Muscle layer of duodenum (tissue), 2 donors: ENCODE measurements around the gene IGF2R.

Source experiments
- H3K27ac ChIP-seq: one replicate; pipeline ENCODE4 v1.7.0; 2013; ENCODE audit warnings: mild to moderate bottlenecking, low read length
- H3K27me3 ChIP-seq: one replicate; pipeline ENCODE4 v1.7.0; 2013; ENCODE audit warnings: low read depth, mild to moderate bottlenecking, control low read depth, low read length
- H3K36me3 ChIP-seq, 2 donors: one replicate each; pipeline ENCODE4 v1.7.0; 2013; ENCODE audit warnings: low read length in 2 of 2, control low read depth in 1 of 2, mild to moderate bottlenecking in 1 of 2; ENCODE audit not compliant: insufficient read depth in 2 of 2, control insufficient read depth in 1 of 2
- H3K4me1 ChIP-seq, 2 donors: one replicate each; pipeline ENCODE4 v1.7.0; 2013; ENCODE audit warnings: low read length in 2 of 2, mild to moderate bottlenecking in 2 of 2, control low read depth in 1 of 2, moderate library complexity in 1 of 2; ENCODE audit not compliant: insufficient read depth in 2 of 2, control insufficient read depth in 1 of 2
- H3K4me3 ChIP-seq, 2 donors: one replicate each; pipeline ENCODE4 v1.7.0; 2013; ENCODE audit warnings: low read length in 2 of 2, low read depth in 1 of 2, mild to moderate bottlenecking in 1 of 2
- H3K9me3 ChIP-seq, 2 donors: one replicate each; pipeline ENCODE4 v1.7.0; 2013; ENCODE audit warnings: low read length in 2 of 2, control low read depth in 1 of 2, mild to moderate bottlenecking in 1 of 2; ENCODE audit not compliant: control insufficient read depth in 1 of 2
- donor health status: healthy.

IGF2R gene

GRCh38 chr6:160057080-160057479 is 88.2 kb downstream of the IGF2R start:
- peaks cover 71 to 77% of the 10 kb centered on the region in 2 donors for H3K36me3 ChIP-seq
- no peaks in the 10 kb centered on the region for H3K9me3 ChIP-seq
- no peaks in the 10 kb centered on the region for H3K27me3 ChIP-seq
- no peak overlapping the region for H3K4me3 ChIP-seq
- H3K27ac ChIP-seq = no peak overlapping the region
- H3K4me1 ChIP-seq = no peaks in the 10 kb centered on the region

- H3K36me3 ChIP-seq = peaks cover 74 to 89% of the 10 kb centered on the region in 2 donors
- H3K27ac ChIP-seq = no peak overlapping the region
Observed at GRCh38 chr6:160058603-160059215, 89.8 kb downstream of the IGF2R start.

GRCh38 chr6:160060221-160060620 is 91.3 kb downstream of the IGF2R start:
- H3K36me3 ChIP-seq = peaks cover 74 to 91% of the 10 kb centered on the region in 2 donors
- no peak overlapping the region for H3K4me3 ChIP-seq
- H3K9me3 ChIP-seq = no peaks in the 10 kb centered on the region
- H3K4me1 ChIP-seq = no peaks in the 10 kb centered on the region
- H3K27me3 ChIP-seq = no peaks in the 10 kb centered on the region
- H3K27ac ChIP-seq = no peak overlapping the region

More at GRCh38 chr6:160058603-160059215, 89.8 kb downstream of the IGF2R start:
- Histone ChIP-seq H3K27me3 (no peaks in the 10 kb centered on the region), H3K9me3 (no peaks in the 10 kb centered on the region), H3K4me3 (no peak overlapping the region), H3K4me1 (no peaks in the 10 kb centered on the region)

GRCh38 chr6:160060920-160061447 is 92.1 kb downstream of the IGF2R start:
- no peaks in the 10 kb centered on the region for H3K9me3 ChIP-seq
- no peaks in the 10 kb centered on the region for H3K4me1 ChIP-seq
- H3K27me3 ChIP-seq = no peaks in the 10 kb centered on the region
- H3K4me3 ChIP-seq = no peak overlapping the region
- H3K36me3 ChIP-seq = peaks cover 74 to 84% of the 10 kb centered on the region in 2 donors
- no peak overlapping the region for H3K27ac ChIP-seq

- Histone ChIP-seq H3K4me1 (no peaks in the 10 kb centered on the region), H3K27ac (no peak overlapping the region), H3K9me3 (no peaks in the 10 kb centered on the region), H3K27me3 (no peaks in the 10 kb centered on the region), H3K4me3 (no peak overlapping the region), H3K36me3 (peaks cover 71 to 76% of the 10 kb centered on the region in 2 donors)
Observed at GRCh38 chr6:160063771-160064413, 95.0 kb downstream of the IGF2R start.

GRCh38 chr6:160065200-160065599 is 96.3 kb downstream of the IGF2R start:
- H3K27me3 ChIP-seq = no peaks in the 10 kb centered on the region
- no peaks in the 10 kb centered on the region for H3K4me1 ChIP-seq
- H3K4me3 ChIP-seq = no peak overlapping the region
- H3K27ac ChIP-seq = no peak overlapping the region
- H3K36me3 ChIP-seq = peaks cover 71 to 76% of the 10 kb centered on the region in 2 donors
- no peaks in the 10 kb centered on the region for H3K9me3 ChIP-seq

GRCh38 chr6:160067564-160067963 is 98.7 kb downstream of the IGF2R start:
- no peaks in the 10 kb centered on the region for H3K9me3 ChIP-seq
- H3K36me3 ChIP-seq = peaks cover 72 to 80% of the 10 kb centered on the region in 2 donors

GRCh38 chr6:160068346-160068745 is 99.5 kb downstream of the IGF2R start:
- Histone ChIP-seq H3K27me3 (no peaks in the 10 kb centered on the region), H3K36me3 (peaks cover 78 to 80% of the 10 kb centered on the region in 2 donors), H3K4me3 (no peak overlapping the region), H3K4me1 (no peaks in the 10 kb centered on the region), H3K9me3 (no peaks in the 10 kb centered on the region), H3K27ac (no peak overlapping the region)

More at GRCh38 chr6:160067564-160067963, 98.7 kb downstream of the IGF2R start:
- Histone ChIP-seq H3K27ac (no peak overlapping the region), H3K4me1 (no peaks in the 10 kb centered on the region), H3K27me3 (no peaks in the 10 kb centered on the region), H3K4me3 (no peak overlapping the region)

GRCh38 chr6:160069050-160069454 is 100.2 kb downstream of the IGF2R start:
- Histone ChIP-seq H3K4me3 (no peak overlapping the region), H3K27me3 (no peaks in the 10 kb centered on the region), H3K27ac (no peak overlapping the region), H3K36me3 (peaks cover 78 to 79% of the 10 kb centered on the region in 2 donors), H3K9me3 (no peaks in the 10 kb centered on the region), H3K4me1 (no peaks in the 10 kb centered on the region)

- Histone ChIP-seq H3K27me3 (no peaks in the 10 kb centered on the region), H3K4me1 (no peaks in the 10 kb centered on the region), H3K36me3 (peaks cover 78 to 79% of the 10 kb centered on the region in 2 donors)
Observed at GRCh38 chr6:160069459-160069858, 100.6 kb downstream of the IGF2R start.

GRCh38 chr6:160070427-160070826 is 101.5 kb downstream of the IGF2R start:
- Histone ChIP-seq H3K27me3 (no peaks in the 10 kb centered on the region), H3K9me3 (no peaks in the 10 kb centered on the region), H3K27ac (no peak overlapping the region), H3K4me1 (no peaks in the 10 kb centered on the region), H3K36me3 (peaks cover 73 to 81% of the 10 kb centered on the region in 2 donors), H3K4me3 (no peak overlapping the region)

More at GRCh38 chr6:160069459-160069858, 100.6 kb downstream of the IGF2R start:
- Histone ChIP-seq H3K27ac (no peak overlapping the region), H3K4me3 (no peak overlapping the region), H3K9me3 (no peaks in the 10 kb centered on the region)
